ENCODE results near the gene MT1HL1. TPM values are rescaled to one million over a fixed set of nuclear protein-coding genes. Genes with fewer than 3 reads are reported as not detected.

The MT1HL1 gene
- total and polyA plus RNA-seq, 5 experiments from 2014 or later = not detected

GRCh38 chr1:237011432-237011831 lies 7.2 kb upstream of the MT1HL1 start:
- Mint-ChIP-seq H3K4me3 (no peak overlapping the region), H3K36me3 (no peaks in the 10 kb centered on the region), H3K4me1 (no peaks in the 10 kb centered on the region), H3K27me3 (peaks cover 0 to 10% (median 0%) of the 10 kb centered on the region in 5 donors), H3K9me3 (no peaks in the 10 kb centered on the region), H3K27ac (no peak overlapping the region)
- ATAC-seq (no peak), DNase-seq (no peak)
- POLR2A ChIA-PET = no interaction called here

- Mint-ChIP-seq H3K27ac (no peak overlapping the region), H3K27me3 (peaks cover 0 to 10% (median 4%) of the 10 kb centered on the region in 5 donors), H3K36me3 (no peaks in the 10 kb centered on the region), H3K9me3 (peaks cover 0 to 2% (median 0%) of the 10 kb centered on the region in 9 donors), H3K4me1 (no peaks in the 10 kb centered on the region), H3K4me3 (no peak overlapping the region)
- ATAC-seq = no peak
- POLR2A ChIA-PET = no interaction called here
- no peak for DNase-seq
Observed at GRCh38 chr1:237009611-237010010, 5.4 kb upstream of the MT1HL1 start.

GRCh38 chr1:237007147-237007881 lies 3.1 kb upstream of the MT1HL1 start:
- H3K36me3 Mint-ChIP-seq = no peaks in the 10 kb centered on the region
- H3K4me3 Mint-ChIP-seq = no peak overlapping the region
- H3K27me3 Mint-ChIP-seq = peaks cover 2 to 20% (median 4%) of the 10 kb centered on the region in 5 donors
- peaks cover 0 to 2% (median 0%) of the 10 kb centered on the region in 9 donors for H3K9me3 Mint-ChIP-seq
- ATAC-seq = no peak
- POLR2A ChIA-PET = no interaction called here
- DNase-seq = no peak
- no peaks in the 10 kb centered on the region for H3K4me1 Mint-ChIP-seq
- no peak overlapping the region for H3K27ac Mint-ChIP-seq

- POLR2A ChIA-PET = no interaction called here
- peaks cover 4 to 23% (median 5%) of the 10 kb centered on the region in 5 donors for H3K27me3 Mint-ChIP-seq
- no peaks in the 10 kb centered on the region for H3K36me3 Mint-ChIP-seq
- H3K9me3 Mint-ChIP-seq = peaks cover 0 to 3% (median 0%) of the 10 kb centered on the region in 9 donors
- ATAC-seq (no peak), DNase-seq (no peak)
- H3K27ac Mint-ChIP-seq = no peak overlapping the region
- no peaks in the 10 kb centered on the region for H3K4me1 Mint-ChIP-seq
- H3K4me3 Mint-ChIP-seq = no peak overlapping the region
Observed at GRCh38 chr1:237005674-237006073, 1.4 kb upstream of the MT1HL1 start.

GRCh38 chr1:237003516-237003915 lies 725 bp downstream of the MT1HL1 start:
- peaks cover 4 to 23% (median 8%) of the 10 kb centered on the region in 5 donors for H3K27me3 Mint-ChIP-seq
- no peak overlapping the region for H3K4me3 Mint-ChIP-seq
- DNase-seq = no peak
- POLR2A ChIA-PET = no interaction called here
- H3K36me3 Mint-ChIP-seq = no peaks in the 10 kb centered on the region
- no peaks in the 10 kb centered on the region for H3K4me1 Mint-ChIP-seq
- no peak for ATAC-seq
- peaks cover 0 to 3% (median 0%) of the 10 kb centered on the region in 9 donors for H3K9me3 Mint-ChIP-seq
- no peak overlapping the region for H3K27ac Mint-ChIP-seq

GRCh38 chr1:237000191-237000590 lies 4.0 kb downstream of the MT1HL1 start:
- POLR2A ChIA-PET = no interaction called here

GRCh38 chr1:236998546-236998945 lies 5.7 kb downstream of the MT1HL1 start:
- Mint-ChIP-seq H3K27me3 (peaks cover 1 to 36% (median 14%) of the 10 kb centered on the region in 5 donors), H3K4me1 (no peaks in the 10 kb centered on the region), H3K4me3 (no peak overlapping the region), H3K9me3 (peaks cover 0 to 4% (median 0%) of the 10 kb centered on the region in 9 donors), H3K27ac (no peak overlapping the region), H3K36me3 (no peaks in the 10 kb centered on the region)
- DNase-seq = no peak
- POLR2A ChIA-PET = no interaction called here
- no peak for ATAC-seq

More at GRCh38 chr1:237000191-237000590, 4.0 kb downstream of the MT1HL1 start:
- no peak overlapping the region for H3K27ac Mint-ChIP-seq
- H3K4me3 Mint-ChIP-seq = no peak overlapping the region
- H3K4me1 Mint-ChIP-seq = no peaks in the 10 kb centered on the region
- H3K27me3 Mint-ChIP-seq = peaks cover 1 to 27% (median 12%) of the 10 kb centered on the region in 5 donors
- ATAC-seq (no peak), DNase-seq (no peak)
- no peaks in the 10 kb centered on the region for H3K36me3 Mint-ChIP-seq
- H3K9me3 Mint-ChIP-seq = peaks cover 0 to 6% (median 0%) of the 10 kb centered on the region in 9 donors

GRCh38 chr1:236997882-236998281 lies 6.4 kb downstream of the MT1HL1 start:
- ATAC-seq = no peak
- H3K36me3 Mint-ChIP-seq = no peaks in the 10 kb centered on the region
- DNase-seq = no peak
- POLR2A ChIA-PET = no interaction called here
- peaks cover 1 to 35% (median 8%) of the 10 kb centered on the region in 5 donors for H3K27me3 Mint-ChIP-seq
- no peaks in the 10 kb centered on the region for H3K4me1 Mint-ChIP-seq
- H3K27ac Mint-ChIP-seq = no peak overlapping the region
- no peak overlapping the region for H3K4me3 Mint-ChIP-seq
- H3K9me3 Mint-ChIP-seq = peaks cover 0 to 4% (median 0%) of the 10 kb centered on the region in 9 donors

- Mint-ChIP-seq H3K27ac (no peak overlapping the region), H3K4me3 (no peak overlapping the region), H3K4me1 (no peaks in the 10 kb centered on the region), H3K36me3 (peaks cover 0 to 1% (median 0%) of the 10 kb centered on the region in 3 donors), H3K27me3 (peaks cover 2 to 35% (median 8%) of the 10 kb centered on the region in 5 donors), H3K9me3 (peaks cover 0 to 4% (median 0%) of the 10 kb centered on the region in 9 donors)
- no peak for DNase-seq
- POLR2A ChIA-PET = no interaction called here
- ATAC-seq = no peak
Observed at GRCh38 chr1:236997361-236997760, 6.9 kb downstream of the MT1HL1 start.

- ATAC-seq = no peak
- Mint-ChIP-seq H3K9me3 (peaks cover 0 to 19% (median 9%) of the 10 kb centered on the region in 9 donors), H3K36me3 (peaks cover 0 to 18% (median 0%) of the 10 kb centered on the region in 3 donors), H3K4me1 (no peaks in the 10 kb centered on the region), H3K27ac (no peak overlapping the region), H3K27me3 (peaks cover 6 to 45% (median 12%) of the 10 kb centered on the region in 5 donors), H3K4me3 (no peak overlapping the region)
- POLR2A ChIA-PET = no interaction called here
- DNase-seq = no peak
Observed at GRCh38 chr1:236994450-236994849, 9.8 kb downstream of the MT1HL1 start.

- Mint-ChIP-seq H3K4me3 (no peak overlapping the region), H3K4me1 (no peaks in the 10 kb centered on the region), H3K27me3 (peaks cover 6 to 45% (median 12%) of the 10 kb centered on the region in 5 donors), H3K27ac (peak overlapping the region in 1 of 10 donors; percentile 75), H3K9me3 (peaks cover 0 to 23% (median 18%) of the 10 kb centered on the region in 9 donors), H3K36me3 (peaks cover 0 to 18% (median 0%) of the 10 kb centered on the region in 3 donors)
- ATAC-seq (no peak), DNase-seq (no peak)
- POLR2A ChIA-PET = no interaction called here
Observed at GRCh38 chr1:236992449-236992848, 11.8 kb downstream of the MT1HL1 start.

- Mint-ChIP-seq H3K27ac (no peak overlapping the region), H3K36me3 (peaks cover 0 to 18% (median 0%) of the 10 kb centered on the region in 3 donors), H3K27me3 (peaks cover 6 to 40% (median 12%) of the 10 kb centered on the region in 5 donors), H3K4me3 (no peak overlapping the region), H3K9me3 (peaks cover 0 to 31% (median 16%) of the 10 kb centered on the region in 9 donors), H3K4me1 (no peaks in the 10 kb centered on the region)
- POLR2A ChIA-PET = no interaction called here
- DNase-seq = no peak
- ATAC-seq = no peak
Observed at GRCh38 chr1:236990052-236990445, 14.2 kb downstream of the MT1HL1 start.

GRCh38 chr1:236989290-236990051 lies 14.8 kb downstream of the MT1HL1 start:
- H3K4me1 Mint-ChIP-seq = no peaks in the 10 kb centered on the region
- DNase-seq = no peak
- H3K27ac Mint-ChIP-seq = no peak overlapping the region
- H3K27me3 Mint-ChIP-seq = peaks cover 6 to 34% (median 7%) of the 10 kb centered on the region in 5 donors
- H3K9me3 Mint-ChIP-seq = peaks cover 0 to 31% (median 16%) of the 10 kb centered on the region in 9 donors
- no peak overlapping the region for H3K4me3 Mint-ChIP-seq
- ATAC-seq = no peak
- POLR2A ChIA-PET = no interaction called here
- peaks cover 0 to 18% (median 0%) of the 10 kb centered on the region in 3 donors for H3K36me3 Mint-ChIP-seq
